ENCODE data around the gene ADGRL1. TPM values are rescaled to one million over a fixed set of nuclear protein-coding genes. Genes with fewer than 3 reads are reported as not detected.

ADGRL1 gene
- total and polyA plus RNA-seq, 4 donors: 0.14 to 1.6 (median 0.53) TPM

DNA sequence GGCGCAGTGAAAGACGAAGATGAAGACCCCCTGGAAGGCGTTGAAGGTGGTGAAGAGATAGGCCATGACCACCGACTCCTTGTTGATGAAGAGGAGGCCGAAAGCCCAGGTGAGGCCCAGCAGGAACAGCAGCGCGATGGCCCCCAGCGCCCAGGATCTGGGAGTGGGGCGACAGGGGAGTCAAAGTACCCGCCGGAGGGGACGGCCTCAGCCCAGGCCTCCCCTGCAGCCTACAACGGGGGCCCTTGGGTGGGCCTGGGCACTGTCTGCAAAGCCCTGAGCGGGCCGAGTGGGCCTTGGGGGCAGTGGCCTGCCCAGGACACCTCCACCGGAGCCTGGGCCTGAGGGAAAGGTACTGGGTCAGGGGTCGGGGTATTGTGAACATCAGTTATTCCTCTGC lies 50.6 kb downstream of the ADGRL1 start:
- H3K27ac ChIP-seq (ENCODE audit: low read depth in 1 of 2, low read length in 2 of 2): no peak overlapping the region
- no peaks in the 10 kb centered on the region for H3K9me3 ChIP-seq (ENCODE audit: control insufficient read depth in 4 of 4, low read length in 3 of 4)
- no peaks in the 10 kb centered on the region for H3K27me3 ChIP-seq (ENCODE audit: control insufficient read depth in 4 of 4, insufficient read depth in 4 of 4, low read length in 3 of 4)
- no peak overlapping the region for H3K4me3 ChIP-seq (ENCODE audit: low read depth in 1 of 3, low read length in 3 of 3)
- no peak overlapping the region for H3K9ac ChIP-seq (ENCODE audit: low read depth in 1 of 2, low read length in 2 of 2)
- TF ChIP-seq FOXA1 (IDR thresholded peaks at IDR 0.05) (no peak), CTCF (IDR thresholded peaks at IDR 0.05; ENCODE audit: low read depth, low read length, missing input control) (no peak), ZBTB33 (IDR thresholded peaks at IDR 0.05) (no peak), RAD21 (IDR thresholded peaks at IDR 0.05) (no peak), FOXA2 (IDR thresholded peaks at IDR 0.05) (no peak), JUND (IDR thresholded peaks at IDR 0.05) (no peak), MAX (IDR thresholded peaks at IDR 0.05) (no peak), GABPA (IDR thresholded peaks at IDR 0.05 in 1 of 2, conservative IDR thresholded peaks at IDR 0.05 in 1 of 2) (no peak), SP1 (IDR thresholded peaks at IDR 0.05) (no peak), EGR1 (IDR thresholded peaks at IDR 0.05; ENCODE audit: low read depth in 2 of 2) (no peak), NR2F2 (IDR thresholded peaks at IDR 0.05) (no peak), RXRA (IDR thresholded peaks at IDR 0.05) (no peak), HNF4G (IDR thresholded peaks at IDR 0.05) (no peak), TAF1 (conservative IDR thresholded peaks at IDR 0.05) (no peak)
- no peak for DNase-seq (ENCODE audit: low spot score)
- H3K4me1 ChIP-seq (ENCODE audit: control insufficient read depth in 4 of 4, insufficient read depth in 4 of 4, low read length in 3 of 4): no peaks in the 10 kb centered on the region
- WGBS: 98% methylated on average over 17 of the region's 17 CpGs
- peaks cover 0 to 2% (median 0%) of the 10 kb centered on the region in 4 donors for H3K36me3 ChIP-seq (ENCODE audit: control insufficient read depth in 4 of 4, insufficient read depth in 3 of 4, low read depth in 1 of 4, low read length in 3 of 4)

GRCh38 chr19:14152713-14153112 lies 53.3 kb downstream of the ADGRL1 start:
- peaks cover 0 to 2% (median 0%) of the 10 kb centered on the region in 4 donors for H3K4me1 ChIP-seq (ENCODE audit: control insufficient read depth in 4 of 4, insufficient read depth in 4 of 4, low read length in 3 of 4)
- no peak for TF ChIP-seq ZBTB33 (IDR thresholded peaks at IDR 0.05)
- no peak for TF ChIP-seq HNF4A (conservative IDR thresholded peaks at IDR 0.05)
- no peak for TF ChIP-seq GABPA (IDR thresholded peaks at IDR 0.05 in 1 of 2, conservative IDR thresholded peaks at IDR 0.05 in 1 of 2)
- no peak for TF ChIP-seq YY1 (IDR thresholded peaks at IDR 0.05)
- TF ChIP-seq NR2F2 (IDR thresholded peaks at IDR 0.05): no peak
- TF ChIP-seq RAD21 (IDR thresholded peaks at IDR 0.05): no peak
- TF ChIP-seq MAX (IDR thresholded peaks at IDR 0.05): no peak
- no peak for TF ChIP-seq SP1 (IDR thresholded peaks at IDR 0.05)
- no peak for TF ChIP-seq FOXA2 (IDR thresholded peaks at IDR 0.05)
- TF ChIP-seq REST (IDR thresholded peaks at IDR 0.05): no peak
- TF ChIP-seq HNF4G (IDR thresholded peaks at IDR 0.05): no peak
- no peak for TF ChIP-seq JUND (IDR thresholded peaks at IDR 0.05)
- TF ChIP-seq, protein P1, sequence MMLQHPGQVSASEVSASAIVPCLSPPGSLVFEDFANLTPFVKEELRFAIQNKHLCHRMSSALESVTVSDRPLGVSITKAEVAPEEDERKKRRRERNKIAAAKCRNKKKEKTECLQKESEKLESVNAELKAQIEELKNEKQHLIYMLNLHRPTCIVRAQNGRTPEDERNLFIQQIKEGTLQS (IDR thresholded peaks at IDR 0.05): no peak
- no peak for TF ChIP-seq TAF1 (conservative IDR thresholded peaks at IDR 0.05)
- TF ChIP-seq FOXA1 (IDR thresholded peaks at IDR 0.05): no peak
- TF ChIP-seq RXRA (IDR thresholded peaks at IDR 0.05): no peak
- TF ChIP-seq CTCF (IDR thresholded peaks at IDR 0.05; ENCODE audit: low read depth, low read length, missing input control): no peak
- no peak for TF ChIP-seq EGR1 (IDR thresholded peaks at IDR 0.05; ENCODE audit: low read depth in 2 of 2)
- no peak overlapping the region for H3K4me3 ChIP-seq (ENCODE audit: low read depth in 1 of 3, low read length in 3 of 3)
- no peak overlapping the region for H3K9ac ChIP-seq (ENCODE audit: low read depth in 1 of 2, low read length in 2 of 2)
- H3K27ac ChIP-seq (ENCODE audit: low read depth in 1 of 2, low read length in 2 of 2): no peak overlapping the region
- DNase-seq (ENCODE audit: low spot score): no peak
- no peaks in the 10 kb centered on the region for H3K27me3 ChIP-seq (ENCODE audit: control insufficient read depth in 4 of 4, insufficient read depth in 4 of 4, low read length in 3 of 4)
- WGBS: 97% methylated on average over 12 of the region's 12 CpGs
- peaks cover 0 to 2% (median 0%) of the 10 kb centered on the region in 4 donors for H3K36me3 ChIP-seq (ENCODE audit: control insufficient read depth in 4 of 4, insufficient read depth in 3 of 4, low read depth in 1 of 4, low read length in 3 of 4)
- H3K9me3 ChIP-seq (ENCODE audit: control insufficient read depth in 4 of 4, low read length in 3 of 4): no peaks in the 10 kb centered on the region
